HepG2 (cell line): ENCODE data around the gene HIPK2. TPM values are rescaled to one million over a fixed set of nuclear protein-coding genes. Genes with fewer than 3 reads are reported as not detected.

ENCODE experiments used
- ATAC-seq: fragments of 200-7000 bp; cut with Tn5 transposase; 3 replicates; pipeline ENCODE4 v1.9.1; 2020; ENCODE audit warnings: mild to moderate bottlenecking, moderate library complexity
- BruUV-seq: library from RNA; stranded (reverse); fragments of 400-500 nt; replicated peaks from 2 replicates; lab custom pipeline; 2021; lab: Mats Ljungman, UMichigan
- CTCF ChIA-PET: fragments of 300-600 bp; formaldehyde crosslinking; extraction: SDS; loops from one replicate; lab custom pipeline; 2021; ENCODE audit warnings: low total read pairs, inconsistent platforms, low intra/inter-chr PET ratio; lab: Yijun Ruan, JAX
- POLR2A ChIA-PET: fragments of 350-600 bp; sonication (Branson Sonifier 250); formaldehyde crosslinking; loops from one replicate; lab custom pipeline; 2020; ENCODE audit warnings: antibody characterized with exemption, inconsistent platforms; lab: Yijun Ruan, JAX
- DNase-seq: peaks from one replicate; pipeline ENCODE4 v3.0.0-alpha.2; 2015; ENCODE audit warnings: low spot score
- FAIRE-seq: peaks from 3 replicates; lab custom pipeline; 2011; peaks lifted over from hg19 to GRCh38; lab: Jason Lieb, UNC
- H2AFZ ChIP-seq: one replicate; pipeline ENCODE4 v1.6.1; 2011; ENCODE audit warnings: low read length, inconsistent platforms
- H3K27ac ChIP-seq: fragments of 300-600 bp; 3 replicates; pipeline ENCODE4 v1.8.0; 2011; ENCODE audit warnings: mixed run types, mild to moderate bottlenecking, mixed read lengths, low read length, inconsistent platforms; ENCODE audit not compliant: insufficient read depth; ENCODE audit errors: extremely low read length
- H3K27me3 ChIP-seq, 2 experiments: fragments of 200-600 bp in 1 of 2; 2 replicates in 1 of 2; 3 replicates in 1 of 2; pipeline versions ENCODE4 v1.6.0 to v1.8.0; 2011; ENCODE audit warnings: low read length in 2 of 2, mild to moderate bottlenecking in 2 of 2, moderate library complexity in 2 of 2, inconsistent platforms in 1 of 2; ENCODE audit not compliant: insufficient read depth in 2 of 2, control insufficient read depth in 1 of 2
- H3K36me3 ChIP-seq, 2 experiments: fragments of 200-600 bp in 1 of 2; replicated peaks in 1 of 2; 2 replicates in 1 of 2; 3 replicates in 1 of 2; pipeline versions ENCODE4 v1.5.1 to v1.8.0; 2011; ENCODE audit warnings: low read length in 2 of 2, inconsistent platforms in 1 of 2; ENCODE audit not compliant: insufficient read depth in 2 of 2, control insufficient read depth in 1 of 2
- H3K4me1 ChIP-seq: 2 replicates; pipeline ENCODE4 v1.5.1; 2012; ENCODE audit warnings: low read length, inconsistent platforms; ENCODE audit not compliant: insufficient read depth
- H3K4me2 ChIP-seq: 2 replicates; pipeline ENCODE4 v1.6.0; 2011; ENCODE audit warnings: low read depth, low read length, inconsistent platforms
- H3K4me3 ChIP-seq, 3 experiments: fragments of 200-600 bp in 1 of 3; sonication (generic), shearing (Covaris generic) in 1 of 3; replicated peaks in 1 of 3; 2 replicates each; pipeline ENCODE4 v1.5.1; 2011 to 2016; ENCODE audit warnings: low read length in 3 of 3, inconsistent platforms in 2 of 3, low read depth in 2 of 3, mild to moderate bottlenecking in 2 of 3, control low read depth in 1 of 3, mixed read lengths in 1 of 3; ENCODE audit not compliant: insufficient read depth in 1 of 3
- H3K79me2 ChIP-seq: one replicate; pipeline ENCODE4 v1.6.1; 2011; ENCODE audit warnings: low read length, inconsistent platforms; ENCODE audit not compliant: insufficient read depth
- H3K9ac ChIP-seq: 2 replicates; pipeline ENCODE4 v1.6.0; 2011; ENCODE audit warnings: mild to moderate bottlenecking, low read depth, low read length, inconsistent platforms; ENCODE audit not compliant: insufficient read depth
- H3K9me3 ChIP-seq: 2 replicates; pipeline ENCODE4 v1.5.1; 2012; ENCODE audit warnings: mild to moderate bottlenecking, low read length
- H4K20me1 ChIP-seq: 2 replicates; pipeline ENCODE4 v1.6.0; 2011; ENCODE audit warnings: inconsistent platforms, mild to moderate bottlenecking, low read length, moderate library complexity; ENCODE audit not compliant: insufficient read depth
- ETS1 ChIP-seq: sonication (generic); formaldehyde crosslinking; IDR thresholded peaks from 2 replicates; pipeline ENCODE4 v1.4.0; 2020; ENCODE audit warnings: missing genetic modification reagents
- FOXA3 ChIP-seq: IDR thresholded peaks from 2 replicates; pipeline ENCODE4 v1.6.1; 2016; ENCODE audit warnings: missing genetic modification reagents, missing compliant biosample characterization
- GRHL1 ChIP-seq: sonication (generic); formaldehyde crosslinking; conservative IDR thresholded peaks from 2 replicates; pipeline ENCODE4 v1.8.0; 2022; ENCODE audit warnings: missing genetic modification reagents
- NFAT5 ChIP-seq: sonication (generic); formaldehyde crosslinking; IDR thresholded peaks from 2 replicates; pipeline ENCODE4 v1.4.0; 2020; ENCODE audit warnings: missing genetic modification reagents
- RBM22 ChIP-seq: fragments of 200-400 bp; formaldehyde crosslinking; optimal IDR thresholded peaks from 2 replicates; pipeline ENCODE3; 2017; ENCODE audit warnings: mild to moderate bottlenecking, low read length, moderate library complexity
- TEAD2 ChIP-seq: sonication (generic); formaldehyde crosslinking; IDR thresholded peaks from 2 replicates; pipeline ENCODE4 v1.9.0; 2021; ENCODE audit warnings: missing genetic modification reagents
- ZNF224 ChIP-seq: sonication (generic); formaldehyde crosslinking; IDR thresholded peaks from 2 replicates; pipeline ENCODE4 v1.5.0; 2020; ENCODE audit warnings: mild to moderate bottlenecking, missing genetic modification reagents
- ZNF296 ChIP-seq: sonication (generic); formaldehyde crosslinking; conservative IDR thresholded peaks from 2 replicates; pipeline ENCODE4 v1.5.0; 2020; ENCODE audit warnings: mild to moderate bottlenecking, missing genetic modification reagents
- WGBS: methylation state at CpG from one replicate; pipeline ENCODE4 v1.1.6; 2017; ENCODE audit warnings: low lambda C conversion rate; 5-methylcytosine and 5-hydroxymethylcytosine counted together
- in situ Hi-C: cut with HindIII; loops from 2 replicates; pipeline ENCODE4 v1.10.0; 2017; ENCODE audit warnings: low pct_unique_long_range_greater_than_20kb; ENCODE audit not compliant: extremely low pct_ligation_motif_present
- intact Hi-C: fragments of 100-400 bp; cut with micrococcal nuclease; formaldehyde crosslinking; loops from one replicate; pipeline ENCODE4 v1.10.0; 2022; ENCODE audit not compliant: unreplicated experiment
- polyA plus RNA-seq, 8 experiments: library from polyadenylated mRNA; depleted of rRNA in 3 of 8; stranded (reverse) in 7 of 8; unstranded in 1 of 8; fragments of >200 nt; fragmentation: Illumina TruSeq in 4 of 8; extraction: Trizol in 4 of 8; gene quantifications; 2 replicates each; pipeline versions ENCODE4 v1.2.1 to v1.2.3, GENCODE V29; 2011 to 2016; ENCODE audit warnings: low read depth in 4 of 8, missing spikeins in 1 of 8, mixed read lengths in 1 of 8; ENCODE audit not compliant: insufficient read depth in 1 of 8
- total RNA-seq, 5 experiments: library from RNA; depleted of rRNA; stranded (reverse); fragments of >200 nt; fragmentation: Illumina TruSeq; extraction: Trizol; gene quantifications; 2 replicates each; pipeline ENCODE4 v1.2.3, GENCODE V29; 2016; ENCODE audit warnings: low read depth in 1 of 5

The HIPK2 gene
- total and polyA plus RNA-seq, 2 of the 13 experiments (the other 11 are each of a cell fraction or from before 2014, with no cell fraction given): 14.4 to 20.2 TPM

GRCh38 chr7:139741789-139742344 lies 35.9 kb downstream of the HIPK2 start:
- in situ Hi-C loops (no loop called here), intact Hi-C loops (loop anchor here (2.0 to 10.0 kb wide), 2 partner anchors 67 to 87 kb away; no protein-coding TSS in a partner anchor)
- H2AFZ ChIP-seq: no peak overlapping the region
- 55% methylated on average over 6 of the region's 6 CpGs for WGBS
- peaks cover 93% of the 10 kb centered on the region for H3K79me2 ChIP-seq
- FAIRE-seq: peak; percentile 50
- peak overlapping the region in 1 of 3 experiments; percentile 20; a peak in 1 of 6 replicates for H3K4me3 ChIP-seq
- no peak for ATAC-seq
- peak; percentile 67 for TF ChIP-seq RBM22
- TF ChIP-seq ZNF296 (CRISPR knock-in tag): no peak
- TF ChIP-seq TEAD2 (CRISPR knock-in tag): no peak
- ChIA-PET CTCF (no interaction called here), POLR2A (interaction anchor here (0.8 to 2.0 kb wide), 6 partner anchors 10 to 62 kb away, joined by 3 to 8 read pairs (median 3); no protein-coding TSS in a partner anchor)
- H3K36me3 ChIP-seq: peaks cover 0 to 9% of the 10 kb centered on the region in 2 experiments; a peak in 1 of 5 replicates
- H3K4me2 ChIP-seq: peak overlapping the region; percentile 73
- H4K20me1 ChIP-seq: peaks cover 61% of the 10 kb centered on the region
- no peaks in the 10 kb centered on the region for H3K27me3 ChIP-seq
- peak overlapping the region; percentile 76 for H3K27ac ChIP-seq
- H3K9me3 ChIP-seq: no peaks in the 10 kb centered on the region
- BruUV-seq: no TSS peak
- peaks cover 100% of the 10 kb centered on the region for H3K4me1 ChIP-seq
- H3K9ac ChIP-seq: no peak overlapping the region
- no peak for DNase-seq

GRCh38 chr7:139741239-139741638 lies 36.6 kb downstream of the HIPK2 start:
- DNase-seq (no peak), FAIRE-seq (no peak), ATAC-seq (peak; percentile 16)
- Histone ChIP-seq H3K9me3 (no peaks in the 10 kb centered on the region), H2AFZ (no peak overlapping the region), H3K4me2 (peak overlapping the region; percentile 73), H3K27me3 (no peaks in the 10 kb centered on the region), H3K4me3 (peak overlapping the region in 1 of 3 experiments; percentile 41; a peak in 2 of 6 replicates), H3K79me2 (peaks cover 93% of the 10 kb centered on the region), H3K4me1 (peaks cover 99% of the 10 kb centered on the region), H3K36me3 (peaks cover under 1 to 11% of the 10 kb centered on the region in 2 experiments; a peak in 1 of 5 replicates), H3K27ac (peak overlapping the region; percentile 76), H4K20me1 (peaks cover 55% of the 10 kb centered on the region), H3K9ac (0 out of 2 replicates have a peak overlapping the region, but pooled peaks have one; percentile 27)
- POLR2A ChIA-PET: interaction anchor here (0.8 to 2.0 kb wide), 8 partner anchors 9 to 81 kb away, joined by 3 to 8 read pairs (median 3); no protein-coding TSS in a partner anchor
- no TSS peak for BruUV-seq
- WGBS: 29% methylated on average over 7 of the region's 7 CpGs
- CTCF ChIA-PET: no interaction called here
- intact Hi-C loops (loop anchor here (2.0 to 10.0 kb wide), 2 partner anchors 66 to 86 kb away; no protein-coding TSS in a partner anchor), in situ Hi-C loops (no loop called here)
- TF ChIP-seq NFAT5 (CRISPR knock-in tag) (no peak), FOXA3 (CRISPR knock-in tag) (no peak), ZNF224 (CRISPR knock-in tag) (no peak), ETS1 (CRISPR knock-in tag) (no peak), GRHL1 (CRISPR knock-in tag) (no peak)
